ENCODE measurements around the gene TBC1D22A. TPM values are rescaled to one million over a fixed set of nuclear protein-coding genes. Genes with fewer than 3 reads are reported as not detected.

TBC1D22A gene
- total RNA-seq, 3 donors from 2014 or later: 35.6 to 51.9 (median 41.8) TPM

DNA sequence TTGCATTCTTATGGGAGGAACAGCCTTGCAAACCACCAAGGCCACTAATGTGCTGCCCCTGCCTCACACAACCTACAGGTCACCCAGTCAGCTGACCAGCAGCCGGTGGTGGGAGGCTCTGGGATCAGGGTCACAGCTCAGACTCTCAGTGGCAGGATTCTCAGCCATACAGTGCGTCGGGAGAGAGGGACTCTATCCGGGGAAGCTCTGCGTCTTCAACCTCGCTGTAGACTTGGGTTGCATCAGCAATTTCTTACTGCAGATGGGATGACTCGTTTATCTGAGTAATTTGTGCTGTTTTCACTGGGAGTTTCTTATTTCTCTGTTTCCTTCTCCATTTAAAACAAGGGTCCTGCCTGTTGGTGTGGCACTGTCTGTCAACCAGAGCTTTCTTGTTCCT, 257.7 kb downstream of the TBC1D22A start:
- Histone ChIP-seq H3K4me3 (no peak overlapping the region), H3K4me1 (ENCODE audit: low read depth) (no peaks in the 10 kb centered on the region), H3K36me3 (ENCODE audit: low read depth) (no peaks in the 10 kb centered on the region), H3K9me3 (no peaks in the 10 kb centered on the region)
- ATAC-seq (no peak), DNase-seq (no peak)
- no peak for TF ChIP-seq CTCF (IDR thresholded peaks at IDR 0.05)
- intact Hi-C loops (cut with DNase I, micrococcal nuclease): no loop called here

GRCh38 chr22:47021371-47022074, 259.1 kb downstream of the TBC1D22A start:
- no peak for TF ChIP-seq CTCF (IDR thresholded peaks at IDR 0.05)
- no peak for DNase-seq
- Histone ChIP-seq H3K9me3 (no peaks in the 10 kb centered on the region), H3K4me1 (ENCODE audit: low read depth) (no peaks in the 10 kb centered on the region), H3K4me3 (no peak overlapping the region), H3K36me3 (ENCODE audit: low read depth) (no peaks in the 10 kb centered on the region)
- intact Hi-C loops (cut with DNase I, micrococcal nuclease): no loop called here
- ATAC-seq: no peak

DNA sequence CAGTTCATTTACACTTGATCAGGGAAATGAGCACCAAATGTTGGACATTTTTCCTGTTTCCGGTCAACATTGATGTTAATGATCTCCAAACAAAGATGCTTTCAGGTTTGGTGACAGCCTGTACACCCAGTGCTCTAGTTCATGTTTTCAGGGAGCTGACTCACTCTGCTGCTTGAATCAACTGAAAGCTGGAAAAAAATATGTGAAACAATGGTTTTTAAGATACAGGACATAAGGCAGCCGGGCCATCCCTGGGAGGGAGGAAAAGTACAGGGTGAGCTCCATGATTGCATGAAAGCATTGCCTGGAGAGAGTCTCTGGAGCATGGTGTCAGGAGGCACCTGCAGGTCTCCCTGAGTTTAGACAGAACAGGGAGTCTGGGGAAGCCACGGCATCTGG, 259.6 kb downstream of the TBC1D22A start:
- no peak overlapping the region for H3K4me3 ChIP-seq
- no peak for TF ChIP-seq CTCF (IDR thresholded peaks at IDR 0.05)
- H3K36me3 ChIP-seq (ENCODE audit: low read depth): no peaks in the 10 kb centered on the region
- no peak for ATAC-seq
- no peak for DNase-seq
- no peaks in the 10 kb centered on the region for H3K9me3 ChIP-seq
- intact Hi-C loops (cut with DNase I, micrococcal nuclease): no loop called here
- H3K4me1 ChIP-seq (ENCODE audit: low read depth): no peaks in the 10 kb centered on the region

GRCh38 chr22:47022475-47022874, 260.0 kb downstream of the TBC1D22A start:
- intact Hi-C loops (cut with DNase I, micrococcal nuclease): no loop called here
- Histone ChIP-seq H3K36me3 (ENCODE audit: low read depth) (no peaks in the 10 kb centered on the region), H3K4me1 (ENCODE audit: low read depth) (no peaks in the 10 kb centered on the region), H3K9me3 (no peaks in the 10 kb centered on the region), H3K4me3 (no peak overlapping the region)
- DNase-seq: no peak
- TF ChIP-seq CTCF (IDR thresholded peaks at IDR 0.05): no peak
- no peak for ATAC-seq

GRCh38 chr22:47023871-47024270, 261.4 kb downstream of the TBC1D22A start:
- no peak for DNase-seq
- Histone ChIP-seq H3K4me3 (no peak overlapping the region), H3K36me3 (ENCODE audit: low read depth) (no peaks in the 10 kb centered on the region), H3K9me3 (no peaks in the 10 kb centered on the region), H3K4me1 (ENCODE audit: low read depth) (no peaks in the 10 kb centered on the region)
- intact Hi-C loops (cut with DNase I, micrococcal nuclease): no loop called here
- no peak for ATAC-seq
- TF ChIP-seq CTCF (IDR thresholded peaks at IDR 0.05): no peak

DNA sequence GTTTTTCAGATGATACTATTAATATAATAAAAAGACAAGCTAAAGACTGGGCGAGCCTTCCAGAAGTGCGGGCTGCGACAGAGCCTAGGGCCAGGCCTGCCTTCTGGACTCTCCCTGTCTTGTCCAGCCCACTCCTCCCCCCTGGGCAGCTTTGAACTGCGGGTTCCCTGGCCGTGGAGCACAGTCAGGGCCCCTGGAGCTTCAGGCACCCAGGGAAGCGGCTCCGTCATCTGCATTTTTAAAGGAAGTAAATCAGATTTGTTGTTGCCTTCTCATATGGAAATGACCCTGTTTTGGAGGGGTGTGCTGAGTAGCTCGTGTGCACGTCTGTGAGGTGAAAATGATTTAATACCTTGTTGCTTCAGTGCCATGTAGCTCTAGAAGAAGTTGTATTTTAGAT, 265.3 kb downstream of the TBC1D22A start:
- H3K9me3 ChIP-seq: no peaks in the 10 kb centered on the region
- TF ChIP-seq CTCF (IDR thresholded peaks at IDR 0.05): no peak
- H3K36me3 ChIP-seq (ENCODE audit: low read depth): no peaks in the 10 kb centered on the region
- intact Hi-C loops (cut with DNase I, micrococcal nuclease): no loop called here
- H3K4me1 ChIP-seq (ENCODE audit: low read depth): peaks cover 11% of the 10 kb centered on the region
- ATAC-seq (no peak), DNase-seq (no peak)
- no peak overlapping the region for H3K4me3 ChIP-seq
